Rectal smooth muscle tissue (tissue), 1 donor: ENCODE results near the gene AKAP17A.
"Not testable (repeated sequence)": the region's sequence is repeated elsewhere in the genome, so short reads cannot be mapped to it uniquely, and the experiment has no call there.

ENCODE experiments used
- H3K27ac ChIP-seq: one replicate; pipeline ENCODE4 v1.7.0; 2013; ENCODE audit warnings: low read depth, low read length, inconsistent platforms
- H3K27me3 ChIP-seq: one replicate; pipeline ENCODE4 v1.7.0; 2013; ENCODE audit warnings: low read length; ENCODE audit not compliant: control insufficient read depth, insufficient read depth
- H3K36me3 ChIP-seq: one replicate; pipeline ENCODE4 v1.7.0; 2013; ENCODE audit warnings: low read length; ENCODE audit not compliant: control insufficient read depth, insufficient read depth
- H3K4me1 ChIP-seq: one replicate; pipeline ENCODE4 v1.7.0; 2013; ENCODE audit warnings: low read length; ENCODE audit not compliant: control insufficient read depth, insufficient read depth
- H3K4me3 ChIP-seq: one replicate; pipeline ENCODE4 v1.7.0; 2013; ENCODE audit warnings: low read length
- H3K9ac ChIP-seq: one replicate; pipeline ENCODE4 v1.7.0; 2013; ENCODE audit warnings: low read length

Gene AKAP17A

GRCh38 chrX:1591102-1591862, at the start of gene AKAP17A:
AKAP17A (plus strand) TSS chrX:1591604; CDS start chrX:1593463, 1,859 bp downstream.
- H3K36me3 ChIP-seq, result peaks cover 22% of the 10 kb centered on the region
- peak within 1 kb of the TSS; percentile 20 for H3K9ac ChIP-seq
- H3K27me3 ChIP-seq, result no peaks in the 10 kb centered on the region
- peak within 1 kb of the TSS; percentile 64 for H3K27ac ChIP-seq
- peaks cover 6% of the 10 kb centered on the region for H3K4me1 ChIP-seq
- H3K4me3 ChIP-seq, result peak within 1 kb of the TSS; percentile 84

DNA sequence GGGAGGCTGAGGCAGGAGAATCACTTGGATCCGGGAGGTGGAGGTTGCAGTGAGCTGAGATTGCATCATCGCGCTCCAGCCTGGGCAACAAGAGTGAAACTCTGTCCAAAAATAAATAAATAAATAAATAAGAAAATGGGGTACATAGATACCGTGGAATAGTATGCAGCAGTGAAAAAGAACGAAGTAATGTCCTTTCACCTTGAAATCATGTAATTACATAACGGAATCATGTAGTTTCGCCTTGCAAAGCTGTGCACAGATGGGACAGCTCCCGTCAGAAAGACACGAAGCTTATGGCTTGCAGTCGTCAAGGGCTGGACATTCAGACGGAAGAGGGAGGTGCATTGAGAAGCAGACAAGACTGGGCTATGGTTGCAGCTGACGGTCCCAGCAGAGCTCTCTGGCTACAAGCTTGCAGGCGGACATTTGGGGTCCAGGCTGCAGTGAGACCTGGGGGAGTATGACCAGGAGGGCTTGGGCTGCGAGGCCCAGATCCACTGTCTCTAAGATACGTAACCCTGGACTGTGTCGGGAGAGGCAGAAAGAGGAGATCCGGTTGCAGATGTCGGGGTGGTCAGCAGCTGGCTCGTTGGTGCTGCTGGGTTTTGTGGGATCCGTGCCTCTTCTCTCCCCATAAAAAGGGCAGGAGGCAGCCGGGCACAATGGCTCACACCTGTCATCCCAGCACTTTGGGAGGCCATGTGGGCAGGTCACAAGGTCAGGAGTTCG, 48.2 kb upstream of the AKAP17A start:
- Histone ChIP-seq H3K27me3 (no peaks in the 10 kb centered on the region), H3K9ac (no peak overlapping the region), H3K27ac (no peak overlapping the region), H3K36me3 (no peaks in the 10 kb centered on the region), H3K4me1 (no peaks in the 10 kb centered on the region), H3K4me3 (no peak overlapping the region)

- Histone ChIP-seq H3K4me3 (no peak overlapping the region), H3K27me3 (no peaks in the 10 kb centered on the region), H3K4me1 (no peaks in the 10 kb centered on the region), H3K36me3 (no peaks in the 10 kb centered on the region), H3K9ac (no peak overlapping the region), H3K27ac (no peak overlapping the region)
Observed at GRCh38 chrX:1545776-1546408, 45.5 kb upstream of the AKAP17A start.

DNA sequence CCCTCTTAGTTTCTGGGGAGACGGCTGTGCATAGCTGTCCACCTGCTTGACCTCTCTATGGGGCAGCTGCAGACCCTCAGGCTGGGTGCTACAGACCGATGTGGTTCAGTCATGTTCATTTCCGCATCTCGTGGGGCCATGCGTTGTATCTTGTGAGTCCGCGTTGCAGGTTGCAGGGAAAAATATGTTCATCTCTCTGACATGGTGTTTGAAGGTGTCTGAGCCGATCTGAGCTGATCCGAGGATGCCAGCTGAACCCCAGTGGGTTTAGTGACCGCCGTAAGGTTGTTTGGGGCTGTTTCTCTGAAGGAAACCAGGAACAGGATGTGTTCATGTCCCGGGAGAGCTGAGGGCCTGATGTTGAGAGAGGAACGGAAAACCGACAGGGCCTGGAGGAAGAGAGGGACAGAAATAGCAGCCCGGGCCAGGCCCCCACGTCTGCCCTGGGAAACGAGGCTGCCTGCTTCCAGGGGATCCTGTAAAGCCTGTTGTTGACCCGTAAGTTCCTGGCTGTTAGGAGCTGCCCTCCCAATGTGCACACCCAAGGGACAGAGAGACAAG, 44.6 kb upstream of the AKAP17A start:
- Histone ChIP-seq H3K27me3 (no peaks in the 10 kb centered on the region), H3K9ac (no peak overlapping the region), H3K27ac (no peak overlapping the region), H3K4me1 (no peaks in the 10 kb centered on the region), H3K4me3 (no peak overlapping the region), H3K36me3 (no peaks in the 10 kb centered on the region)

- Histone ChIP-seq H3K36me3 (no peaks in the 10 kb centered on the region), H3K9ac (no peak overlapping the region), H3K27me3 (no peaks in the 10 kb centered on the region), H3K4me3 (no peak overlapping the region), H3K27ac (no peak overlapping the region), H3K4me1 (no peaks in the 10 kb centered on the region)
Observed at GRCh38 chrX:1551959-1552546, 39.4 kb upstream of the AKAP17A start.

- Histone ChIP-seq H3K36me3 (no peaks in the 10 kb centered on the region), H3K27me3 (no peaks in the 10 kb centered on the region), H3K4me3 (no peak overlapping the region), H3K9ac (no peak overlapping the region), H3K27ac (no peak overlapping the region), H3K4me1 (no peaks in the 10 kb centered on the region)
Observed at GRCh38 chrX:1554469-1555210, 36.8 kb upstream of the AKAP17A start.

DNA sequence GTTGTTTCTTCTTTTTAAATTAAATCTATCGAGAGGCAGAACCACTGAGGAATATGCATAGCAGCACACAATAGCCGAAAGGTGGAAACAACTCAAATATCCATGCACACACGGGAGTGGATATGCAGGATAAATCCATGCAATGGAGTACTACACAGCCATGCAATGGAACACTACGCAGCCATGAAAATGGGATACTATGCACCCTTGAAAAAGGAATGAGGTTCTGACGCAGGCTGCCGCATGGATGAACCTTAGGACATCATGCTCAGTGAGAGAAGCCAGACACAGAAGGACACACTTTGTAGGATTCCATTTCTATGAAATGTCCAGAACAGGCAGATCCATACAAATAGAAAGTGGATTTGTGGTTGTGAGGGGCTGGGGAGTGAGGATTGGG, 36.0 kb upstream of the AKAP17A start:
- no peaks in the 10 kb centered on the region for H3K36me3 ChIP-seq
- H3K4me3 ChIP-seq, result no peak overlapping the region
- no peak overlapping the region for H3K9ac ChIP-seq
- H3K27me3 ChIP-seq, result no peaks in the 10 kb centered on the region
- H3K4me1 ChIP-seq, result no peaks in the 10 kb centered on the region
- no peak overlapping the region for H3K27ac ChIP-seq

DNA sequence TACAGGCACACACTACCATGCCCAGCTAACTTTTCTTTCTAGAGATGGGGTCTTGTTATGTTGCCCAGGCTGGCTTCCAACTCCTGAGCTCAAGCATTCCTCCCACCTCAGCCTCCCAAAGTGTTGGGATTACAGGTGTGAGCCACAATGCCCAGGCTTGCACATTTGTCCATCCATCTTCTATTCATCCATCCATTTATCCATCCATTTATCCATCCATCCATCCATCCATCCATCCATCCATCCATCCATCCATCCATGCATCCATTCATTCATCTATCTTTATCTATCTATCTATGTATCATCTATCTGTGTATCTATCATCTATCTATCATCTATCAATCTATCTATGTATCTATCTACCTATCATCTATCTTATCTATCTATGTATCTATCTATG, 34.0 kb upstream of the AKAP17A start:
- H3K9ac ChIP-seq, H3K4me3 ChIP-seq, H3K27me3 ChIP-seq, H3K36me3 ChIP-seq, H3K27ac ChIP-seq, H3K4me1 ChIP-seq: not testable (repeated sequence)

DNA sequence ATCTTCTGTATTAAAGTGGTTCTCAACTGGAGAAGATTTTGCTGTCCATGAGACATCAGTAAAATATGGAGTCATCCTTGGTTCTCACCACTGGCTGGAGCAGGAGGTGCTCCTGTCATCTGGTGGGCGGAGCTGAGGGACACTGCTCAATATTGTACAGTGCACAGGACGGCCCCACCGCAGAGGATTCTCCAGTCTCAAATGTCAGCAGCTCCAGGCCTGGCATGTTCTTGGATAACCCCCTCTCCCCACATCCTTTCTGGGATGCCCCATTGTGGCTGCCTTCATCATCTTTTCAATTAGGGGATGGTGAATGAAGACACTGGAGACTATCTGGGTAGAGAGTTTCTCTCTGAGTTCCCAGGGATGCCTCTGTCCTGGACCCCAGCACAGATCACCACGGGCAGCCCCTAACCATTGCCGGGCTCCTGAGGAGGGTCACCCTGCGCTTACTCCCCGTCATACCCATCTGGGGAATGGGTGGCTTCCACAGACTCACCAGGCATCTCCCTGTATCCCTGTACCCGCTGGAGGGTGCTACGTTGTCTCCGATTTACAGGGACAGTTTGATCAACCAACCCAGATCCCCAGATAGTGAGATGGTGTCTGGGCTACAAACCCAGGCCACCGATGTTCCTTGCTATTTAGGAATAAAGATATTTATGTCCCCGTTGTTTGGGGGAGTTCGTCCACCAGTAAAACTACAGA, 32.5 kb upstream of the AKAP17A start:
- Histone ChIP-seq H3K27ac (no peak overlapping the region), H3K36me3 (no peaks in the 10 kb centered on the region), H3K27me3 (no peaks in the 10 kb centered on the region), H3K4me1 (no peaks in the 10 kb centered on the region), H3K4me3 (no peak overlapping the region), H3K9ac (no peak overlapping the region)

- H3K36me3 ChIP-seq, result no peaks in the 10 kb centered on the region
- H3K9ac ChIP-seq, result no peak overlapping the region
- H3K27ac ChIP-seq, result no peak overlapping the region
- no peaks in the 10 kb centered on the region for H3K4me1 ChIP-seq
- no peak overlapping the region for H3K4me3 ChIP-seq
- H3K27me3 ChIP-seq, result no peaks in the 10 kb centered on the region
Observed at GRCh38 chrX:1561164-1561563, 30.2 kb upstream of the AKAP17A start.

GRCh38 chrX:1564077-1564476, 27.3 kb upstream of the AKAP17A start:
- H3K9ac ChIP-seq, H3K27ac ChIP-seq, H3K36me3 ChIP-seq, H3K4me3 ChIP-seq, H3K4me1 ChIP-seq, H3K27me3 ChIP-seq: not testable (repeated sequence)
